Tibial nerve (tissue), 4 donors: ENCODE measurements around the gene SAMD8. TPM values are rescaled to one million over a fixed set of nuclear protein-coding genes. Genes with fewer than 3 reads are reported as not detected.

Experiments used
- DNase-seq, 2 donors: peaks; one replicate each; pipeline ENCODE4 v3.0.0-alpha.2; 2019; ENCODE audit warnings: low spot score in 2 of 2
- H3K27ac ChIP-seq, 4 donors: fragments of 200-600 bp; sonication (generic) in 3 of 4; one replicate each; pipeline ENCODE4 v1.5.1; 2017 to 2019; ENCODE audit warnings: mild to moderate bottlenecking in 1 of 4
- H3K27me3 ChIP-seq, 2 donors: fragments of 200-600 bp; sonication (generic) in 1 of 2; one replicate each; pipeline versions ENCODE4 v1.5.1 to v1.6.0; 2017 to 2019
- H3K36me3 ChIP-seq, 3 donors: fragments of 200-600 bp; sonication (generic); one replicate each; pipeline ENCODE4 v1.5.1; 2018 to 2019
- H3K4me1 ChIP-seq, 4 donors: fragments of 200-600 bp; sonication (generic) in 3 of 4; one replicate each; pipeline ENCODE4 v1.5.1; 2017 to 2019
- H3K4me3 ChIP-seq, 4 donors: fragments of 200-600 bp; sonication (generic) in 3 of 4; one replicate each; pipeline ENCODE4 v1.5.1; 2017 to 2019; ENCODE audit warnings: mild to moderate bottlenecking in 1 of 4, moderate library complexity in 1 of 4
- H3K9me3 ChIP-seq, 4 donors: fragments of 200-600 bp; sonication (generic) in 3 of 4; one replicate each; pipeline ENCODE4 v1.5.1; 2017 to 2019
- EP300 ChIP-seq, 2 donors: sonication (generic); formaldehyde crosslinking; IDR thresholded peaks; one replicate each; pipeline ENCODE4 v1.6.1; 2017; ENCODE audit warnings: antibody characterized with exemption in 2 of 2, mild to moderate bottlenecking in 1 of 2
- POLR2A ChIP-seq, 2 donors: fragments of 450-650 bp; IDR thresholded peaks; one replicate each; pipeline ENCODE4 v1.6.1; 2017; ENCODE audit warnings: antibody characterized with exemption in 2 of 2, mild to moderate bottlenecking in 2 of 2, moderate library complexity in 2 of 2
- WGBS, 2 donors: methylation state at CpG; one replicate each; pipeline ENCODE4 v1.1.5; 2018; 5-methylcytosine and 5-hydroxymethylcytosine counted together
- total RNA-seq, 4 donors: library from RNA; depleted of rRNA; stranded (reverse); fragments of >200 nt; gene quantifications; one replicate each; pipeline ENCODE4 v1.1.0, GENCODE V29; 2016
- TF ChIP-seq, protein P1 (sequence below), 5 experiments: fragments of 200-600 bp in 3 of 5; fragments of 450-650 bp in 2 of 5; sonication (generic) in 3 of 5; IDR thresholded peaks; one replicate each; pipeline ENCODE4 v1.5.1; 2016 to 2019; ENCODE audit warnings: antibody characterized with exemption in 5 of 5, mild to moderate bottlenecking in 3 of 5, moderate library complexity in 2 of 5

The SAMD8 gene
- total RNA-seq, 4 donors from 2014 or later = 46.5 to 62.0 (median 56.7) TPM

DNA sequence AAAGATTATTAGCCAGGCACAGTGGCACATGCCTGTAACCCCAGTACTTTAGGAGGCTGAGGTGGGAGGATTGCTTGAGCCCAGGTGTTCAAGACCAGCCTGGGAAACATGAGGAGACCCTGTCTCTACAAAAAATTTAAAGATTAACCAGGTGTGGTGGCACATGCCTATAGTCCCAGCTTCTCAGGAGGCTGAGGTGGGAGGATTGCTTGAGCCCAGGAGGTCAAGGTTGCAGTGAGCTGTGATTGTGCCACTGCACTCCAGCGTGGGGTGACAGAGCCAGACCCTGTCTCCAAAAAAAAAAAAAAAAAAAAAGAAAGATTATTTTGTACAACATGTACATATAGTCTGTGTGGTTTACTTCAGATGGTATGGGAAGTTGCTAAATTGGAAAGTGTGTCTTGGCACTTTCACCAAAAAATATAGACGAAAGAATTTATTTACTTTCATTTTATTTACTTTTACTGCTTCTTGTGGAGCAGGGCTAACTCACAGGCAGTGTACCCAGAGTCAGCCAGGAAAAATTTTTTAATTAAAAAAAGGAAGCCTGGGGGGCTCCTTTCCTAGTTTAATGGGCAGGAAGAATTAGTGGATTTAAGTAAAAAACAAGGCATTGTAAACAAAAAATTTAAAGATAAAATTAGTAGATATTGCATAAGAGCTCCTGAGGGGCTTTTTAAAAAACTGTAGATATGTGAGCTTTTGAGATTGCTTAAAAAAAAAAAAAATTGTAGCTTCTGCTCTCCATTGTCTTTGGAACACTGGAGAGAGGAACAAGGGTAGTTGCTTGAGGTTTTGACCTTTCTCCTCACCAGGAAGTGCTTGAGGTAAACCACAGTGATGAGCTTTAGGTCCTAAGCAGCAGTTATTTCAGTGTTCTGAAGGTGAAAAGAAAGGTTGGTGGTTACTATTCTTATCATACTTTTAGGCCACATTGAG is 54.5 kb downstream of the SAMD8 start:
- peaks cover 0 to 37% (median 0%) of the 10 kb centered on the region in 3 donors for H3K36me3 ChIP-seq
- 54 to 57% methylated on average over 2 of the region's 2 CpGs for WGBS, 2 donors
- no peaks in the 10 kb centered on the region for H3K27me3 ChIP-seq
- H3K27ac ChIP-seq = peak overlapping the region in 1 of 4 donors; percentile 32
- H3K4me3 ChIP-seq = no peak overlapping the region
- no peak for DNase-seq
- no peak for TF ChIP-seq EP300 (IDR thresholded peaks at IDR 0.05)
- TF ChIP-seq, protein P1, sequence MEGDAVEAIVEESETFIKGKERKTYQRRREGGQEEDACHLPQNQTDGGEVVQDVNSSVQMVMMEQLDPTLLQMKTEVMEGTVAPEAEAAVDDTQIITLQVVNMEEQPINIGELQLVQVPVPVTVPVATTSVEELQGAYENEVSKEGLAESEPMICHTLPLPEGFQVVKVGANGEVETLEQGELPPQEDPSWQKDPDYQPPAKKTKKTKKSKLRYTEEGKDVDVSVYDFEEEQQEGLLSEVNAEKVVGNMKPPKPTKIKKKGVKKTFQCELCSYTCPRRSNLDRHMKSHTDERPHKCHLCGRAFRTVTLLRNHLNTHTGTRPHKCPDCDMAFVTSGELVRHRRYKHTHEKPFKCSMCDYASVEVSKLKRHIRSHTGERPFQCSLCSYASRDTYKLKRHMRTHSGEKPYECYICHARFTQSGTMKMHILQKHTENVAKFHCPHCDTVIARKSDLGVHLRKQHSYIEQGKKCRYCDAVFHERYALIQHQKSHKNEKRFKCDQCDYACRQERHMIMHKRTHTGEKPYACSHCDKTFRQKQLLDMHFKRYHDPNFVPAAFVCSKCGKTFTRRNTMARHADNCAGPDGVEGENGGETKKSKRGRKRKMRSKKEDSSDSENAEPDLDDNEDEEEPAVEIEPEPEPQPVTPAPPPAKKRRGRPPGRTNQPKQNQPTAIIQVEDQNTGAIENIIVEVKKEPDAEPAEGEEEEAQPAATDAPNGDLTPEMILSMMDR (IDR thresholded peaks at IDR 0.05) = no peak
- TF ChIP-seq POLR2A (IDR thresholded peaks at IDR 0.05) = no peak
- no peaks in the 10 kb centered on the region for H3K9me3 ChIP-seq
- H3K4me1 ChIP-seq = peaks cover 0 to 9% (median 5%) of the 10 kb centered on the region in 4 donors

DNA sequence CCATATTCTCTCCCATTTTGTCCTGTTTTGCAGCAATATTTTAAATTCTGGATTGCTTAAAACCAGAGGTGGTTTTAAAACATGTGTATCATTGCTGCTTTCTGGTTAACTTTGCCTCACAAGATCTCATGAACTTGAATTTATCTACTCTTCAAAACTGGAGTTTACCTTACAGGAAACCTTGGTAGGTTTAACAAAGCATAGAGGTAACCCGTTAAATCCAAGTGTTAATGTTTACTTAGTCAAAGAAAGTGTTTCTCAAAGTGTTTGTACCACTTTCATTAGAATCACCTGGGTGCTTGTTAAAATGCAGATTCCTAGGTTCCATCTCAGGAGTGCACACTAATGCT is 55.1 kb downstream of the SAMD8 start:
- no peak for DNase-seq
- TF ChIP-seq EP300 (IDR thresholded peaks at IDR 0.05) = no peak
- TF ChIP-seq, protein P1 (IDR thresholded peaks at IDR 0.05) = no peak
- no peak for TF ChIP-seq POLR2A (IDR thresholded peaks at IDR 0.05)
- Histone ChIP-seq H3K36me3 (peaks cover 0 to 42% (median 0%) of the 10 kb centered on the region in 3 donors), H3K4me1 (peaks cover 0 to 9% (median 5%) of the 10 kb centered on the region in 4 donors), H3K27me3 (no peaks in the 10 kb centered on the region), H3K27ac (no peak overlapping the region), H3K4me3 (no peak overlapping the region), H3K9me3 (no peaks in the 10 kb centered on the region)
- 87 to 88% methylated on average over 1 of the region's 1 CpG for WGBS, 2 donors

DNA sequence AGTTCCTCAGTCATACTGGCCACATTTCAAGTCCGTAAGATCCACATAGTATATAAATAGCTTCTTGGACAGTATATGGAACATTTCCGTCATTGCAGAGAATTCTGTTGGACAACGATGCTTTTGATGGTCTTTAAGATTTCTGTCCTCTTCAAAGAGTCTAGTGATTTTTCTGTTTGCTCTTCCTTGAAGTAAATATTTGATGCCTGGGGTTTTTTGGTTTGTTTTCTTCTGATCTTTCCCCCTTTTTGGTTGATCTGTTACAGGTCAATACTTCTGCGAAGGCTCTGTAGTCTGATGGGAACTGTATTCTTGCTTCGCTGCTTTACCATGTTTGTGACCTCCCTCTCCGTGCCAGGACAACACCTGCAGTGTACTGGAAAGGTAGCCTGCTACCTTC is 56.8 kb downstream of the SAMD8 start:
- H3K9me3 ChIP-seq = no peaks in the 10 kb centered on the region
- no peak overlapping the region for H3K4me3 ChIP-seq
- H3K27me3 ChIP-seq = no peaks in the 10 kb centered on the region
- H3K4me1 ChIP-seq = peaks cover 0 to 9% (median 5%) of the 10 kb centered on the region in 4 donors
- no peak for TF ChIP-seq EP300 (IDR thresholded peaks at IDR 0.05)
- TF ChIP-seq, protein P1 (IDR thresholded peaks at IDR 0.05) = no peak
- no peak for TF ChIP-seq POLR2A (IDR thresholded peaks at IDR 0.05)
- H3K36me3 ChIP-seq = peaks cover 0 to 56% (median 0%) of the 10 kb centered on the region in 3 donors
- whole genome bisulfite sequencing, 2 donors = 62 to 89% methylated on average over 6 of the region's 6 CpGs
- DNase-seq = no peak
- H3K27ac ChIP-seq = no peak overlapping the region

DNA sequence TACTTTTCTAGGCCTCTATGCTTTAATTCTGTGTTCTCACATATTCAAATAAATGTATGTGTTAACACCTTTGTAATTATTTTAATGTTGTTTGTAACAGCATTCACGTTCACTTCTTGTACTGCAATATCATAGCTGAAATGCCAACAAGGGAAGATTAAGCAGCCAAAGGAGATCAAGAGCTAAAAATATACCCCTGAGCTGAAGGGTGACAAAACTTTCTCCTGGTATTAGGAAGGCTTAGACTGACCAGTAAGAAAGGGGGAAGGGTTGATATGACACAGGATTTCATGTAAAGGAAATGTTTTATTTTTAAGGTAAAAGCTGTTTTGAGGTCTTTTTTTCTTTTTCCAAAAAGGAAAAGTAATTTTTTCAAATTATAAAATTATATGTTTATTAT is 58.8 kb downstream of the SAMD8 start:
- Histone ChIP-seq H3K27me3 (no peaks in the 10 kb centered on the region), H3K36me3 (peaks cover 0 to 56% (median 0%) of the 10 kb centered on the region in 3 donors), H3K4me3 (no peak overlapping the region), H3K4me1 (peaks cover 0 to 9% (median 5%) of the 10 kb centered on the region in 4 donors), H3K27ac (no peak overlapping the region), H3K9me3 (no peaks in the 10 kb centered on the region)
- DNase-seq = no peak
- WGBS, 2 donors = 68 to 69% methylated on average over 1 of the region's 1 CpG
- no peak for TF ChIP-seq EP300 (IDR thresholded peaks at IDR 0.05)
- TF ChIP-seq, protein P1 (IDR thresholded peaks at IDR 0.05) = no peak
- TF ChIP-seq POLR2A (IDR thresholded peaks at IDR 0.05) = no peak

DNA sequence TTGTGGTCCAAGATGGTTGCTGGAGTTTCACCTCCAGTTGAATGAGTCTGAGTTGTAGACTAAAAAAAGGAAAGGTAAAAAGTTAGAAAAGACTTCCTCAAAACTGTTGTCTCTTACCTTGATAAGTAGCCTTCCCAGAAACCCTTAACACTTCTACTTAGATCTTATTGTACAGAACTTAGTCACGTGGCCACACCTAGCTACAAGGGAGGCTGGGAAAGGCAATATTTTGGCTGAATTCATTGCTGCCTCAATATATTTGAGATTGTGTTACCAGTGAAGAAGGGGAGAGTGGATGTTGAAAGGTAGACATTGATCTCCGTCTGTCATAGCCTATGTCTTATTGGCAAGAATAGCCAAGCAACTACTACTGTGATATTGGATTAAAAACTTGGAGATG is 63.6 kb downstream of the SAMD8 start:
- Histone ChIP-seq H3K4me1 (peaks cover 0 to 9% (median 2%) of the 10 kb centered on the region in 4 donors), H3K36me3 (peaks cover 0 to 59% (median 0%) of the 10 kb centered on the region in 3 donors), H3K9me3 (no peaks in the 10 kb centered on the region), H3K27me3 (no peaks in the 10 kb centered on the region), H3K27ac (no peak overlapping the region), H3K4me3 (no peak overlapping the region)
- 97% methylated on average over 2 of the region's 2 CpGs for WGBS, 2 donors
- no peak for TF ChIP-seq EP300 (IDR thresholded peaks at IDR 0.05)
- TF ChIP-seq POLR2A (IDR thresholded peaks at IDR 0.05) = no peak
- TF ChIP-seq, protein P1 (IDR thresholded peaks at IDR 0.05) = no peak
- no peak for DNase-seq
